Gastrocnemius medialis (tissue), 4 donors: ENCODE measurements around the gene CCT5.

Source experiments
- CTCF ChIP-seq, 5 experiments: fragments of 450-650 bp in 3 of 5; fragments of 200-600 bp in 2 of 5; sonication (generic) in 2 of 5; IDR thresholded peaks in 4 of 5; conservative IDR thresholded peaks in 1 of 5; 1 replicate in 4 of 5; 2 replicates in 1 of 5; pipeline ENCODE4 v1.5.1; 2016 to 2019; ENCODE audit warnings: antibody characterized with exemption in 5 of 5, mild to moderate bottlenecking in 3 of 5, moderate library complexity in 3 of 5
- POLR2A ChIP-seq, 2 donors: fragments of 450-650 bp; IDR thresholded peaks; one replicate each; pipeline ENCODE4 v1.6.1; 2017; ENCODE audit warnings: antibody characterized with exemption in 2 of 2, mild to moderate bottlenecking in 2 of 2, moderate library complexity in 2 of 2

- TF ChIP-seq CTCF (IDR thresholded peaks at IDR 0.05 in 4 of 5, conservative IDR thresholded peaks at IDR 0.05 in 1 of 5) (no peak), POLR2A (IDR thresholded peaks at IDR 0.05) (no peak)
Observed at GRCh38 chr5:10219068-10219467, 31.0 kb upstream of the CCT5 start.
